Raji (cell line): ENCODE results near the gene BPIFB6.

Experiments
- POLR2A ChIP-seq: IDR thresholded peaks from 2 replicates; pipeline ENCODE4 v1.6.1; 2011; ENCODE audit warnings: low read depth, low read length, control low read depth; ENCODE audit not compliant: insufficient read depth

The BPIFB6 gene

DNA sequence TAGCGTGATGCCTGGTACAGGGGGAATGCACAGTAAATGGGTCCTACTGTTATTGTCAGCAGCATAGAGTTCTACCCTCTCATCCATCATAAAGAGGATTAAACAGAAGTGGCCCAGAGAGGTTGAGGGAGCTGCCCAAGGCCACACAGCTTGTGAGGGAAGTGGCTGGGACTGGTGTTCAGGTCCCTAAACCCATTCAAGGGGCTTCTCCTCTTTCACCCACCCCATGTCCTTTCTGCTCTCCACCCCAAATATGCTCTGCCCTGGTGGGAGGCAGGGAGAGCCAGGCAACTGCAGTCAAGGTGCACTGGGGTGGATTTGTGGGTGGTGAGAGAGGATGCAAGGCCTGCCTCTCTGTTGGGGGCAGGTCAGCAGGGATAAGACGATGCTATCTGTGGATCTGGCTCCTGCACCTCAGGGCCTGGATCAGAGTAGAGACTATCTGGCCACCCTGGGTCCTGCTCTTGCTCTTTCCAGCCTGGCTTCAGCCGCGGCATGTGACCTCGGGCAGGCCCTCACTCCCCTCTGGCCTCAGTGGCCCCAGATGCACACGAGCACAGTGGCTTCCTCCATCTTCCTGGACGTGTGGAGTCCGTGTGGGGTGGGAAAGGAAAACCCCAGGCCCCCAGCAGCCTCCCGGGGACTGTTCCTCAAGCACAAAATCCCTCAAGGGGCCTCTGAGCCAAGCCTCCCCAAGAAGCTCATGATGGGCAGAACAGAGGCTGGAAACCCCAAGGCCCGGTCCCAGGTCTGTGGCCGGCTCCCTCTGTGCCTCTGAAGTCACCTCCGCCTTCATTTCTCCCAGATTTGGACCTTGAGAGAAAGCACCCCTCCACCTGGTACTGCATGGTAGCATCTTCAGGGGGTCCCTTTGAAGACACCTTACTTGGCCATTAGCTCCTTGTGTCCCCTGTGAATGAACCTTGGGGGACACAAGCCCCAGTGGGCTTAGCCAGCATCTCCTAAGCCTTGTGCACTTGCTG lies 3.4 kb upstream of the BPIFB6 start:
- TF ChIP-seq POLR2A = no peak

- no peak for TF ChIP-seq POLR2A
These were observed 2.6 kb upstream of the BPIFB6 start for GRCh38 chr20:33028875-33029274.

- no peak for TF ChIP-seq POLR2A
These were observed 1.4 kb upstream of the BPIFB6 start for GRCh38 chr20:33030076-33030475.

GRCh38 chr20:33030569-33030968 lies 879 bp upstream of the BPIFB6 start:
- no peak for TF ChIP-seq POLR2A

- no peak for TF ChIP-seq POLR2A
These were observed 1.1 kb downstream of the BPIFB6 start for GRCh38 chr20:33032555-33032954.

- no peak for TF ChIP-seq POLR2A
These were observed 1.9 kb downstream of the BPIFB6 start for GRCh38 chr20:33033381-33033780.

DNA sequence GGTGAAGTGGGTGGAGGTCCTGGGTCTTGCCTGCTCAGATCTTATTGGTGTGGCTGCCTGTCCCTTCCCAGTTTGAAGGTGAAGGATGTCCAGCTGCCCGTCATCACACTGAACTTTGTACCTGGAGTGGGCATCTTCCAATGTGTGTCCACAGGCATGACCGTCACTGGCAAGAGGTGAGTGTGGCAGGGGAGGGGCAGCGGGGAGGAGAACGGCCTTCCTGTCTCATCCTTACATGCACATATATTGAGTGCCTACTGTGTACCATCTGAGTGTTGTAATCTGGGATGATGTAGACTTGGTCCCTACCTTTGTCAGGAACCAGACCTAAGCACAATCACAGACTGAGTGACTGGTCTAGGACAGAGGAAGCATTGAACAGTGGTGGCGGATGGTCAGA lies 2.7 kb downstream of the BPIFB6 start:
- no peak for TF ChIP-seq POLR2A

- TF ChIP-seq POLR2A = no peak
These were observed 3.5 kb downstream of the BPIFB6 start for GRCh38 chr20:33034901-33035492.

DNA sequence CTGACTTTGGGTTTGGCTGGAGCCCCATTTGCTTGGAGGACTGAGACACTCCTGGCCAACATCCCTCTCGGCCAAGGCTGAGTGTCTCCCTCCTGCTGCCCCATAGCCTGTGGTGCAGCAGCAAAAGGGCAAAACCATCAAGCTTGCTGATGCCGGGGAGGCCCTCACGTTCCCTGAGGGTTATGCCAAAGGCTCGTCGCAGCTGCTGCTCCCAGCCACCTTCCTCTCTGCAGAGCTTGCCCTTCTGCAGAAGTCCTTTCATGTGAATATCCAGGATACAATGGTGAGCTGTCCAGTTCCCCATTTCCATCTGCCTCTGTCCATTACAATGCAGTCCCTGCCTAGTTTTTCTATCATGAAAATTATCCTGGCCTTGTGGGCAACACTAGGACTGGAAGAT lies 6.0 kb downstream of the BPIFB6 start:
- TF ChIP-seq POLR2A = no peak

DNA sequence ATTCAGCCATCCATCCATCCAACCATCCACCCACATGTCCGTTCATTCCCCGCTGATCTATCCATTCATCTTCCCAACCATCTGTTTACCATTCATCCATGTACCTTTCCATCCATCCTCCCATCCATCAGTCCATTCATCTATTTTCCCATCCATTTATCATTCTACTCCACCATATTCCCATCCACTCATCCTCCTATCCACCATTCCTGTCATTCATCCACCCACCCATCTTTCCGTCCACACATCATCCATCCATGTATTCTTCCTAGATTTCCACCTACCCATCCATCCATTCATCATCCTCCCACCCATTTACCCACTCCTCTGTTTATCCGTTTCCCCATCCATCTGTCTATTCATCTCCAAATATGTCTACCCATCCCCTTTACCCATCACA lies 6.8 kb downstream of the BPIFB6 start:
- no peak for TF ChIP-seq POLR2A

DNA sequence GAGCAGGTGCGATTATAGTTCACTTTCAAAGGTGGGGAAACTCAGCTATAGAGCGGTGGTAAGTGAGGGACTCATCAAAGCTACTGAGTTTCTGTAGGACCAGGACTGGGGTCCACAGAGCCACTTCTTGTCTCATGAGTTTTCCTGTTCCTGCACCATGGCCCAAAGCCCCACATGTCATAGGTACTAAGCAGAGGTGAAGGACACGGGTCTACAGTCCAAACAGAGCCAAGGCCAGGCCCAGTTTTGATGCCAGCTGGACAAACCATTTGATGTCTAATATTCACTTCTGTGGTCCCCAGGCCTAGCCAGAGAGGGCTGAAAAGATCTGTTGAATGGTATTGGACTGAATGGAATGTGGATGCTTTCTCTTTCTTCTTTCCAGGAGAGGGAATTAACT lies 11.0 kb downstream of the BPIFB6 start:
- TF ChIP-seq POLR2A = no peak

DNA sequence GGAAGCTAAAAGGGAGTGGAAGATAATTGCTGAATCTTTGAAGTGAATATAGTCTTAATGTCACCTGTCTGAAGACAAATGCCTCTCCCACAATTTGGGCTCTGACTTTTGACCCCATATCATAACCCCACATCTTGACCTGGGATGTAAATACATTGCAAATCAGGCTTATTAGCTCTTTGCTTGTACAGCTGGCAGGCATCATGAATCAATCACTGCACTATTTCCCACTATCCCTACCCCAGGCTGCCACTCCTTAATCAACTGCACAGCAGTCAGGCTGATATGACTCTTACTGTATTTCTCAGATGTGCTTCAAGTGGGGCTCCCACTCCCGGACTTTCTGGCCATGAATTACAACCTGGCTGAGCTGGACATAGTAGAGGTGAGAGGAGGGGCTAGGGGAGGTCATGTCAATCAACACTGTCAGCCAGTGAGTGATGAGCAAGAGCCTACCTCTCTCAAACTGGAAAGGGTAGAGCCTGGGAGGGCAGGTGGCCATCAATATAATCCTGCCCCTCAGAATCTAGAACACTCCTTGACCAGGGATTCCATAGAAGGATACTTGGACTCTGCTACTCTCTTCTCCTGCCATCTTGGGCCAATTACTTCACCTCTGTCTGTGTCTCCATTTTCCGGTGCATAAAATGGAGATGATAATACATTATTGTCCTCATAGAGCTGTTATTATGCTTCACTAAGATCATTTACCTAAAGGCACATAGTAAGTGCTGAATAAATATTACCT lies 11.7 kb downstream of the BPIFB6 start:
- TF ChIP-seq POLR2A = no peak

- no peak for TF ChIP-seq POLR2A
These were observed 12.3 kb downstream of the BPIFB6 start for GRCh38 chr20:33043731-33044181.

DNA sequence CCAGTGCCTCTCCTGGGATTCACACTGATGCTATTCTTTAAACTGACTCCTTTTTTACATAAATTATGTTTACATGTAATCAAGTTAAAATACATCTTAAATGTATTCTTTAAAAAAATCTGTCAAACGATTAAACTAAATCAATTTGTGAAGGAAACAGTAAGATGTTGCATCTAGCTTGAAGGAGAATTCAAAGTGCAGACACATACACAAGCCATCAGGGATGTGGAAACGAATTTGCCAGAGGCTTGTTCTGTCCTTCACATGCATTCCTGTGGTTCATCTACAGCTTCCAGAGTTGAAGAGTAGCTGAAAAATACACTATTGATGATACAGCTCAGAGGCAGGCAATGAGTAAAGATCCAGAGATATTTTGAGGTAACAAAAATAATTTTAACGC lies 15.0 kb downstream of the BPIFB6 start:
- no peak for TF ChIP-seq POLR2A

DNA sequence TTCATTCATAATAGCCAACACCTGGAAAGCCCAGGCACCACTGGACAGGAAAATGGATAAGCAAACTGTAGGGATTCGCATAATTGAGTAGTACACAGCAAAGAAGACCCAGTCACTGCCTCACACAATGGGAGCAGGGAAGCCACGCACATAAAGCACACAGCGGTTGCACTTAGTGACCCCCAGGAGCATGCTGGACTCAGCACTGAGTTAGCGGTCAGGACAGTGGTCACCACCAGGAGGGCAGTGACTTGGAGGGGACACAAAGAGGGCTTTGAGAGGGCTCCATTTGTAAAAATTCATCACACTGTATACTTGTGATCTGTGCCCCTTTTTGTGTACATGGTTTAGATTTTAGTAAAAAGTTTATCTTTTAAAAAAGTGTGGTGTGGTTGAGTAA lies 19.9 kb downstream of the BPIFB6 start:
- no peak for TF ChIP-seq POLR2A

- no peak for TF ChIP-seq POLR2A
These were observed 22.1 kb downstream of the BPIFB6 start, which contains the start of gene BPIFB3 for GRCh38 chr20:33053291-33054106. Gene BPIFB3 (plus strand): TSS chr20:33053903. CDS start chr20:33055436, 1,533 bp downstream.
